ENCODE data around the gene RAB38.

RAB38 gene

GRCh38 chr11:88105951-88106350 is 69.3 kb downstream of the RAB38 start:
- no peak for DNase-seq (ENCODE audit: low read depth)
- no peak overlapping the region for H3K4me3 ChIP-seq (ENCODE audit: low read depth, low read length)
- TF ChIP-seq, protein P1, sequence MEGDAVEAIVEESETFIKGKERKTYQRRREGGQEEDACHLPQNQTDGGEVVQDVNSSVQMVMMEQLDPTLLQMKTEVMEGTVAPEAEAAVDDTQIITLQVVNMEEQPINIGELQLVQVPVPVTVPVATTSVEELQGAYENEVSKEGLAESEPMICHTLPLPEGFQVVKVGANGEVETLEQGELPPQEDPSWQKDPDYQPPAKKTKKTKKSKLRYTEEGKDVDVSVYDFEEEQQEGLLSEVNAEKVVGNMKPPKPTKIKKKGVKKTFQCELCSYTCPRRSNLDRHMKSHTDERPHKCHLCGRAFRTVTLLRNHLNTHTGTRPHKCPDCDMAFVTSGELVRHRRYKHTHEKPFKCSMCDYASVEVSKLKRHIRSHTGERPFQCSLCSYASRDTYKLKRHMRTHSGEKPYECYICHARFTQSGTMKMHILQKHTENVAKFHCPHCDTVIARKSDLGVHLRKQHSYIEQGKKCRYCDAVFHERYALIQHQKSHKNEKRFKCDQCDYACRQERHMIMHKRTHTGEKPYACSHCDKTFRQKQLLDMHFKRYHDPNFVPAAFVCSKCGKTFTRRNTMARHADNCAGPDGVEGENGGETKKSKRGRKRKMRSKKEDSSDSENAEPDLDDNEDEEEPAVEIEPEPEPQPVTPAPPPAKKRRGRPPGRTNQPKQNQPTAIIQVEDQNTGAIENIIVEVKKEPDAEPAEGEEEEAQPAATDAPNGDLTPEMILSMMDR (IDR thresholded peaks at IDR 0.05; ENCODE audit: low read depth, low read length, missing control alignments) = no peak

DNA sequence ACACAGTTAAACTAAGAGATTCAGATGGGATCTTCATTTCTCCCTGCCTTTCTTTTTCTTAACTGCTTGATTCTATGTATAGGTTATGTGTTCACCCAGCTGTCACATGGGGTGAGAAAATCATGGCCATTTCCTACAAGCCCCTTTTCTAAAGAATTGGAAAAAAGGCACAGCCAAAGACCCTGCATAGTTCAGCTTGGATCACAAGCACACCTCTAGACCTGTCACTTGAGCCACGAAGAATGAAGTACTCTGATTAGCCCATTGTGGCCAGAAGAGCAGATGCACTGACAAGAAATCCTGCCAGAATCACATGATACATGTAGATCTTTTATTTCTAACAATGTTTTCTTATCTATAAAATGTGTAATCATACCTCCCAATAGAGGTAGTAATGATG is 69.7 kb downstream of the RAB38 start:
- H3K4me3 ChIP-seq (ENCODE audit: low read depth, low read length) = no peak overlapping the region
- DNase-seq (ENCODE audit: low read depth) = no peak
- TF ChIP-seq, protein P1 (IDR thresholded peaks at IDR 0.05; ENCODE audit: low read depth, low read length, missing control alignments) = no peak

DNA sequence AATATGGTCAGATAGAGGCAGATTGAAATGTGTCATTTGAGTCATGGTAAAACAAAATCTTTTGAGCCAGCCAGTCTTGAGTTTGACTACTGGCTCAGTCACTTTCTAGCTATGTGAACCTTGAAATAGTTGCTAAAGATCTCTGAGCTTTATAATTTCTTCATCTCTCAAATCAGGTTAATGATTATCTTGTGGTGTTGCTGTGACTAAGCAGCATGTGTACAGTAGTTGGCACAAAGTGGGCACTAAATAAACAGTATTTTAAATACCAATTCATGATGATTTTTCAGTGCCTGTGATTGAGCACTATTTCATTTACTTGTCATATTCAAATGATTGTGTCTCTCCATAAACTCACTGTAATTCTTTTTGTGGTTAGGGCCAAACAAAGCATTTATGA is 70.8 kb downstream of the RAB38 start:
- H3K4me3 ChIP-seq (ENCODE audit: low read depth, low read length) = no peak overlapping the region
- DNase-seq (ENCODE audit: low read depth) = no peak
- TF ChIP-seq, protein P1 (IDR thresholded peaks at IDR 0.05; ENCODE audit: low read depth, low read length, missing control alignments) = no peak

GRCh38 chr11:88103337-88104206 is 71.7 kb downstream of the RAB38 start:
- peak; percentile 55 for DNase-seq (ENCODE audit: low read depth)
- no peak overlapping the region for H3K4me3 ChIP-seq (ENCODE audit: low read depth, low read length)
- TF ChIP-seq, protein P1 (IDR thresholded peaks at IDR 0.05; ENCODE audit: low read depth, low read length, missing control alignments) = peak; percentile 92

DNA sequence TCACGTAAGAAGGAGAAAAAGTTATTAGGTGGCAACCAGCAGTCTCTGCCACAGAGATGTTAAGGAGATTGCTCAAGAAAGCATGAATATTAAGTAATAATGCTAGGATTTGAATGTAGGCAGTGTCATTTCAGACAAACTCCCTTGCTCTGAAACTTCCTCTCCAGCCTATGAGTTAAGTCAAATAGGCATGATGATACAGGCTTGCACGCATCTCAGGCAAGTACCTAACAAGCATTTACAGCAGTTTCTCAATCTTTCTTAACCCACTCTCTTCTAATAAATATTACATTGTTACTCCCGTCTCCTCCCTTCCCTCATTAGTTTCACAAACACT is 72.7 kb downstream of the RAB38 start:
- H3K4me3 ChIP-seq (ENCODE audit: low read depth, low read length) = no peak overlapping the region
- DNase-seq (ENCODE audit: low read depth) = no peak
- TF ChIP-seq, protein P1 (IDR thresholded peaks at IDR 0.05; ENCODE audit: low read depth, low read length, missing control alignments) = no peak

DNA sequence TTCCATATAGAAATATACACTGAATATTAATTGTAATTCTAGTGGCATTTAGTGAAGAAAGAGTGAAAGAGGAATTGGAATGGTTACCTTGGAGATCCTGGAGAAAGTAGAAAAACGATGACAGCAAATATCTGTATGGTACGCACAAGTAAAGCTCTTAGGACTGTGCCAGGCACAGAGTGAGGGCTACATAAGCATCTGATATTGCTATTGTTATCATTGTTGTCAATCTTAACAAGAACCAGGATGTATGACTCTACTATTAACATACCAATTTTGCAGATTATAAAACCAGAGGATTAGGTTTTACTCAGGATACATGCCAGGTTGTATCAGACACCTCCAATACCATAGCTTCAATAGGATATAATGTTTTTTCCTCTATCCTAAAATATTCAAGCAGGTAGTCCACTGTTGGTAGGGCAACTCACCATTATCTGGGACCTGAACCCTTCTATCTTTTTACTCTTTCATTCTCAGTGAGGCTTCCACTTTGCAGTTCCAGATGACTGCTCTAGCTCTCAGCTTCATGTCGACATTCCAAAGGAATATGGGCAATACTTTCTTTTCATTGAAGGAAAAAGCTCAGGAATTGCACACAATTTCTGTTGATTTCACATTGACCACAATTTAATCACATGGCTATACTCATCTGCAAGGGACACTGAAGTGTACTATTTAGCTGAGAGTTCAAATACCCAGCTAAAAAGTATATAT is 73.2 kb downstream of the RAB38 start:
- no peak for DNase-seq (ENCODE audit: low read depth)
- no peak overlapping the region for H3K4me3 ChIP-seq (ENCODE audit: low read depth, low read length)
- TF ChIP-seq, protein P1 (IDR thresholded peaks at IDR 0.05; ENCODE audit: low read depth, low read length, missing control alignments) = no peak

Data from GM12864 (cell line).